GM18861 (cell line): ENCODE data around the gene TEX54.
"Not testable (repeated sequence)": the region's sequence is repeated elsewhere in the genome, so short reads cannot be mapped to it uniquely, and the experiment has no call there.

Experiments
- ATAC-seq: cut with Tn5 transposase; IDR thresholded peaks from one replicate; pipeline ENCODE4 v1.9.1; 2021; ENCODE audit not compliant: unreplicated experiment

The TEX54 gene

GRCh38 chr11:62832336-62833234 lies at the start of gene TEX54:
Gene TEX54, minus strand, starts transcription at chr11:62832841.
- ATAC-seq: no peak

- no peak for ATAC-seq
Measured at GRCh38 chr11:62882431-62882749, 49.7 kb upstream of the TEX54 start.

- peak; percentile 32 for ATAC-seq
Measured at GRCh38 chr11:62881579-62882430, 49.2 kb upstream of the TEX54 start.

- peak; percentile 57 for ATAC-seq
Measured at GRCh38 chr11:62880803-62881578, 48.4 kb upstream of the TEX54 start, which contains the start of gene SLC3A2. Gene SLC3A2, plus strand, starts transcription at chr11:62880896. Its CDS starts 128 bp downstream, at chr11:62881024.

GRCh38 chr11:62880231-62880802 lies 47.7 kb upstream of the TEX54 start:
- peak; percentile 16 for ATAC-seq

- no peak for ATAC-seq
Measured at GRCh38 chr11:62879235-62879978, 46.8 kb upstream of the TEX54 start.

- no peak for ATAC-seq
Measured at GRCh38 chr11:62876712-62877111, 44.1 kb upstream of the TEX54 start.

- no peak for ATAC-seq
Measured at GRCh38 chr11:62875698-62876478, 43.2 kb upstream of the TEX54 start.

GRCh38 chr11:62874851-62875250 lies 42.2 kb upstream of the TEX54 start:
- ATAC-seq: no peak

GRCh38 chr11:62865635-62866034 lies 33.0 kb upstream of the TEX54 start:
- ATAC-seq: no peak

- no peak for ATAC-seq
Measured at GRCh38 chr11:62863687-62864335, 31.2 kb upstream of the TEX54 start.

- not testable (repeated sequence) for ATAC-seq
Measured at GRCh38 chr11:62861564-62862192, 29.0 kb upstream of the TEX54 start.

- no peak for ATAC-seq
Measured at GRCh38 chr11:62860835-62861563, 28.4 kb upstream of the TEX54 start.

GRCh38 chr11:62859281-62859703 lies 26.7 kb upstream of the TEX54 start:
- not testable (repeated sequence) for ATAC-seq

- ATAC-seq: no peak
Measured at GRCh38 chr11:62858201-62858600, 25.6 kb upstream of the TEX54 start.

- ATAC-seq: no peak
Measured at GRCh38 chr11:62857541-62857982, 24.9 kb upstream of the TEX54 start.

- ATAC-seq: no peak
Measured at GRCh38 chr11:62856333-62856895, 23.8 kb upstream of the TEX54 start.
